Liver (tissue), 9 donors: Measurements from ENCODE around the gene RNF4. TPM values are rescaled to one million over a fixed set of nuclear protein-coding genes. Genes with fewer than 3 reads are reported as not detected.
"Not testable (repeated sequence)": the region's sequence is repeated elsewhere in the genome, so short reads cannot be mapped to it uniquely, and the experiment has no call there.

ENCODE experiments used
- DNase-seq: peaks from one replicate; pipeline ENCODE4 v3.0.0-alpha.2; 2017; ENCODE audit warnings: low spot score
- H3K27ac ChIP-seq, 2 donors: one replicate each; pipeline ENCODE4 v1.7.0; 2013; ENCODE audit warnings: inconsistent platforms in 2 of 2, low read length in 2 of 2, control low read depth in 1 of 2, low read depth in 1 of 2, mild to moderate bottlenecking in 1 of 2
- H3K27me3 ChIP-seq, 4 donors: one replicate each; pipeline versions ENCODE4 v1.6.1 to v1.7.0; 2013; ENCODE audit warnings: low read length in 3 of 4, inconsistent platforms in 1 of 4, mild to moderate bottlenecking in 1 of 4, moderate library complexity in 1 of 4; ENCODE audit not compliant: control insufficient read depth in 4 of 4, insufficient read depth in 4 of 4
- H3K36me3 ChIP-seq, 4 donors: one replicate each; pipeline versions ENCODE4 v1.6.1 to v1.7.0; 2013; ENCODE audit warnings: low read length in 3 of 4, mild to moderate bottlenecking in 3 of 4, low read depth in 1 of 4, moderate library complexity in 1 of 4; ENCODE audit not compliant: control insufficient read depth in 4 of 4, insufficient read depth in 3 of 4
- H3K4me1 ChIP-seq, 4 donors: one replicate each; pipeline versions ENCODE4 v1.6.1 to v1.7.0; 2013; ENCODE audit warnings: low read length in 3 of 4, mild to moderate bottlenecking in 3 of 4, moderate library complexity in 1 of 4; ENCODE audit not compliant: control insufficient read depth in 4 of 4, insufficient read depth in 4 of 4
- H3K4me3 ChIP-seq, 3 donors: one replicate each; pipeline versions ENCODE4 v1.6.1 to v1.7.0; 2013; ENCODE audit warnings: low read length in 3 of 3, control low read depth in 1 of 3, low read depth in 1 of 3, mild to moderate bottlenecking in 1 of 3
- H3K9ac ChIP-seq, 2 donors: one replicate each; pipeline ENCODE4 v1.7.0; 2013; ENCODE audit warnings: low read length in 2 of 2, mild to moderate bottlenecking in 2 of 2, moderate library complexity in 2 of 2, control low read depth in 1 of 2, low read depth in 1 of 2
- H3K9me3 ChIP-seq, 4 donors: one replicate each; pipeline versions ENCODE4 v1.6.1 to v1.7.0; 2013; ENCODE audit warnings: low read length in 3 of 4; ENCODE audit not compliant: control insufficient read depth in 4 of 4
- EGR1 ChIP-seq, 2 donors: IDR thresholded peaks; 2 replicates each; pipeline ENCODE4 v1.6.1; 2016 to 2018; ENCODE audit warnings: antibody characterized with exemption in 2 of 2, low read depth in 2 of 2
- FOXA1 ChIP-seq: IDR thresholded peaks from 2 replicates; pipeline ENCODE4 v1.6.1; 2016; ENCODE audit warnings: antibody characterized with exemption
- GABPA ChIP-seq, 2 donors: IDR thresholded peaks in 1 of 2; conservative IDR thresholded peaks in 1 of 2; 2 replicates each; pipeline ENCODE4 v1.6.1; 2016; ENCODE audit warnings: antibody characterized with exemption in 2 of 2, mild to moderate bottlenecking in 1 of 2, moderate library complexity in 1 of 2
- HNF4A ChIP-seq, 2 donors: conservative IDR thresholded peaks; 2 replicates each; pipeline ENCODE4 v1.6.1; 2016; ENCODE audit warnings: antibody characterized with exemption in 2 of 2, mild to moderate bottlenecking in 2 of 2
- HNF4G ChIP-seq: IDR thresholded peaks from 2 replicates; pipeline ENCODE4 v1.6.1; 2016; ENCODE audit warnings: antibody characterized with exemption
- JUND ChIP-seq, 2 donors: IDR thresholded peaks; 2 replicates each; pipeline ENCODE4 v1.6.1; 2016; ENCODE audit warnings: antibody characterized with exemption in 2 of 2
- RAD21 ChIP-seq, 2 donors: IDR thresholded peaks; 2 replicates each; pipeline ENCODE4 v1.6.1; 2016; ENCODE audit warnings: antibody characterized with exemption in 2 of 2, mild to moderate bottlenecking in 2 of 2
- REST ChIP-seq: IDR thresholded peaks from 2 replicates; pipeline ENCODE4 v1.6.1; 2016; ENCODE audit warnings: antibody characterized with exemption, mild to moderate bottlenecking
- RXRA ChIP-seq, 2 donors: IDR thresholded peaks; 2 replicates each; pipeline ENCODE4 v1.6.1; 2017 to 2018; ENCODE audit warnings: antibody characterized with exemption in 2 of 2, mild to moderate bottlenecking in 1 of 2
- SP1 ChIP-seq: IDR thresholded peaks from 2 replicates; pipeline ENCODE4 v1.6.1; 2018; ENCODE audit warnings: antibody characterized with exemption, mild to moderate bottlenecking
- YY1 ChIP-seq: IDR thresholded peaks from 2 replicates; pipeline ENCODE4 v1.6.1; 2016; ENCODE audit warnings: antibody characterized with exemption, mild to moderate bottlenecking
- ZBTB33 ChIP-seq: IDR thresholded peaks from 2 replicates; pipeline ENCODE4 v1.6.1; 2016; ENCODE audit warnings: antibody characterized with exemption
- WGBS: extraction: QIAGEN DNeasy Blood & Tissue Kit; methylation state at CpG from one replicate; pipeline ENCODE4 v1.1.7; 2013; 5-methylcytosine and 5-hydroxymethylcytosine counted together
- polyA plus RNA-seq, 2 donors: library from polyadenylated mRNA; stranded (reverse) in 1 of 2; unstranded in 1 of 2; fragments of 200-250 nt in 1 of 2; fragments of >200 nt in 1 of 2; fragmentation: Nextera tagmentation in 1 of 2; extraction: Ambion mirVana in 1 of 2; gene quantifications; one replicate each; pipeline versions ENCODE4 v1.2.1 to v1.2.3, GENCODE V29; 2013 to 2015
- total RNA-seq, 2 donors: library from RNA; depleted of rRNA; stranded (reverse); fragments of >200 nt; gene quantifications; one replicate each; pipeline ENCODE4 v1.2.3, GENCODE V29; 2014
- TF ChIP-seq, protein P1 (sequence below): fragments of 150-350 bp; IDR thresholded peaks from 2 replicates; pipeline ENCODE4 v1.5.1; 2017; ENCODE audit warnings: improper control_type of control experiment, low read depth, low read length; ENCODE audit not compliant: missing input control
- TF ChIP-seq, protein P2 (sequence below): IDR thresholded peaks from 2 replicates; pipeline ENCODE4 v1.6.1; 2016; ENCODE audit warnings: antibody characterized with exemption
- donor health status: healthy.
- donor health status: healthy.
- donor health status: healthy.
- donor health status: healthy.
- donor health status: healthy.

Gene RNF4
- total and polyA plus RNA-seq, 4 donors = 13.0 to 31.0 (median 17.2) TPM

DNA sequence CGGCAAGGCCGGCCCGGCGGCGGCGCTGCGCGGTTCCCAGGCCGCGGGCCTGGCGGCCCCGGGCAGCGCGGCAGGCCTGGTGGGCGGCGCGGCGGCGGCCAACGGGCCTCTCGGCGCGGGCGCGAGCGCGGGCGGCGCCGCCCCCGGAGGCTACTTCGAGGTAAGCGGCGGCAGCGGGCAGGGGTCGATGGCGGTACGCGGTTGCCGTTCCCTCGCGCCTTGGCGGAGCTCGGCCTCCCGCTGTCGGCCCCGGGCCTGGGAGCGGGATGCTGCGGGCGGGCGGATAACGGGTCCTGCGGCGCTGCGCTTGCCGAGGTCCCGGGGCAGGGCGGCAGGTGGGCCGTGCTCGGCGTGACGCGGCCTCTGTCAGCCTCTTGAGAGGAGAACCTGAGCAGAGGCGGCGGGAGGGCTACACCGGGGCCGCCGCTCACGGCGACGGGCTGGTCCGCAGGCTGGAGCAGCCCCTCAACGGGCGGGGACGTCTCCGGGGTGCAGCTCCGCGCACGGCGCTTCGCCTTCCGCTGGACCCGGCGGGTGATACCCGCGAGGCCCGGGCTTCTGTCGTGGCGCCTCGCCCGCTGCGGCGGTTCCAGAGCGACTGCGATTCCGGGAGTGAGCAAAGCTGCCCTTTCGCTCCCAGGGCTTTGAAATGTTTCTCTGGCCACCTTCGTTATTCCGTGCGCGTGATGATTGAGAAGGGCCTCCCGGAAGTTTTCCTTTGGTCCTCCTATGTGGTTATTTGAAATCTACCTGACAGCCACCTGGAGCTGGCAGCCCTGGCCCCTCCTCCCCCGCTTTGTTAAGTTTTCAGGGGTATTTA is 68.3 kb downstream of the RNF4 start:
- Histone ChIP-seq H3K27me3 (no peaks in the 10 kb centered on the region), H3K9me3 (no peaks in the 10 kb centered on the region), H3K4me3 (peak overlapping the region; percentile 61 to 100 (median 76)), H3K36me3 (no peaks in the 10 kb centered on the region), H3K27ac (peak overlapping the region; percentile 82 to 88), H3K4me1 (peaks cover 3 to 19% (median 10%) of the 10 kb centered on the region in 4 donors), H3K9ac (peak overlapping the region; percentile 71 to 83)
- WGBS = under 1% methylated on average over 103 of the region's 103 CpGs
- no peak for TF ChIP-seq ZBTB33
- peak in 1 of 2 donors; percentile 15 for TF ChIP-seq EGR1 (IDR thresholded peaks at IDR 0.05; ENCODE audit: low read depth in 2 of 2)
- peak in 1 of 2 donors; percentile 16 for TF ChIP-seq RAD21 (IDR thresholded peaks at IDR 0.05)
- peak; percentile 67 for DNase-seq

DNA sequence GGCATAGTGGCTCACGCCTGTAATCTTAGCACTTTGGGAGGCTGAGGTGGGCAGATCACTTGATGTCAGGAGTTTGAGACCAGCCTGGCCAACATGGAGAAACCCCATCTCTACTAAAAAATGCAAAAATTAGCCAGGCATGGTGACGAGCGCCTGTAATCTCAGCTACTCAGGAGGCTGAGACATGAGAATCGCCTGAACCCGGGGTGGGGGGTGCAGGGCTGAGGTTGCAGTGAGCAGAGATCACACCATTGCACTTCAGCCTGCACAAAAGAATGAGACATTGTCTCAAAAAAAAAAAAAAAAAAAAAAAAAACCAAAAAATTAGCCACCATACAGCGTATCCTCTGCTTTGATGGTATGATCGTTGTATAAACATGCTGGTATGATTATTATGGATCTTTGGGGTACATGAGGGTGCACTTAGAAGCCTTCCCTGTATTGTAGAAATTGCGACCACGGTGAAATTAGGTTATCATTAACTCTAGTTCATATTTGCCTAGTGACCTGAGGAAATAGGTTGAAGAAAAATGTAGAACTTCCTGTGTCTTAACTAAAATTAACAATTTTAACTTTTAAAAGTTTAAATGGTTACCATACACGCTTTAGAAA is 74.8 kb downstream of the RNF4 start:
- H3K9ac ChIP-seq, H3K9me3 ChIP-seq, H3K4me3 ChIP-seq, H3K27ac ChIP-seq, DNase-seq, H3K27me3 ChIP-seq, H3K36me3 ChIP-seq: not testable (repeated sequence)
- peaks cover 3 to 10% (median 7%) of the 10 kb centered on the region in 4 donors for H3K4me1 ChIP-seq
- WGBS = 78% methylated on average over 10 of the region's 10 CpGs

- Histone ChIP-seq H3K9me3 (no peaks in the 10 kb centered on the region), H3K27me3 (no peaks in the 10 kb centered on the region), H3K4me1 (peaks cover 2 to 5% (median 4%) of the 10 kb centered on the region in 4 donors), H3K36me3 (peaks cover 0 to 2% (median 0%) of the 10 kb centered on the region in 4 donors), H3K27ac (no peak overlapping the region), H3K4me3 (no peak overlapping the region), H3K9ac (no peak overlapping the region)
- WGBS = 98% methylated on average over 7 of the region's 7 CpGs
- no peak for DNase-seq
- TF ChIP-seq RAD21 (IDR thresholded peaks at IDR 0.05) (no peak), GABPA (IDR thresholded peaks at IDR 0.05 in 1 of 2, conservative IDR thresholded peaks at IDR 0.05 in 1 of 2) (no peak), HNF4G (no peak), FOXA1 (no peak), ZBTB33 (no peak), JUND (IDR thresholded peaks at IDR 0.05) (no peak), SP1 (no peak), HNF4A (conservative IDR thresholded peaks at IDR 0.05) (no peak), YY1 (no peak), EGR1 (IDR thresholded peaks at IDR 0.05; ENCODE audit: low read depth in 2 of 2) (no peak), RXRA (IDR thresholded peaks at IDR 0.05) (no peak), REST (no peak)
- TF ChIP-seq, protein P1, sequence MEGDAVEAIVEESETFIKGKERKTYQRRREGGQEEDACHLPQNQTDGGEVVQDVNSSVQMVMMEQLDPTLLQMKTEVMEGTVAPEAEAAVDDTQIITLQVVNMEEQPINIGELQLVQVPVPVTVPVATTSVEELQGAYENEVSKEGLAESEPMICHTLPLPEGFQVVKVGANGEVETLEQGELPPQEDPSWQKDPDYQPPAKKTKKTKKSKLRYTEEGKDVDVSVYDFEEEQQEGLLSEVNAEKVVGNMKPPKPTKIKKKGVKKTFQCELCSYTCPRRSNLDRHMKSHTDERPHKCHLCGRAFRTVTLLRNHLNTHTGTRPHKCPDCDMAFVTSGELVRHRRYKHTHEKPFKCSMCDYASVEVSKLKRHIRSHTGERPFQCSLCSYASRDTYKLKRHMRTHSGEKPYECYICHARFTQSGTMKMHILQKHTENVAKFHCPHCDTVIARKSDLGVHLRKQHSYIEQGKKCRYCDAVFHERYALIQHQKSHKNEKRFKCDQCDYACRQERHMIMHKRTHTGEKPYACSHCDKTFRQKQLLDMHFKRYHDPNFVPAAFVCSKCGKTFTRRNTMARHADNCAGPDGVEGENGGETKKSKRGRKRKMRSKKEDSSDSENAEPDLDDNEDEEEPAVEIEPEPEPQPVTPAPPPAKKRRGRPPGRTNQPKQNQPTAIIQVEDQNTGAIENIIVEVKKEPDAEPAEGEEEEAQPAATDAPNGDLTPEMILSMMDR = no peak
- TF ChIP-seq, protein P2, sequence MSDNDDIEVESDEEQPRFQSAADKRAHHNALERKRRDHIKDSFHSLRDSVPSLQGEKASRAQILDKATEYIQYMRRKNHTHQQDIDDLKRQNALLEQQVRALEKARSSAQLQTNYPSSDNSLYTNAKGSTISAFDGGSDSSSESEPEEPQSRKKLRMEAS = no peak
These were observed 76.6 kb downstream of the RNF4 start for GRCh38 chr4:2545321-2546013.
